ENCODE measurements around the gene PWWP2B.

DNA sequence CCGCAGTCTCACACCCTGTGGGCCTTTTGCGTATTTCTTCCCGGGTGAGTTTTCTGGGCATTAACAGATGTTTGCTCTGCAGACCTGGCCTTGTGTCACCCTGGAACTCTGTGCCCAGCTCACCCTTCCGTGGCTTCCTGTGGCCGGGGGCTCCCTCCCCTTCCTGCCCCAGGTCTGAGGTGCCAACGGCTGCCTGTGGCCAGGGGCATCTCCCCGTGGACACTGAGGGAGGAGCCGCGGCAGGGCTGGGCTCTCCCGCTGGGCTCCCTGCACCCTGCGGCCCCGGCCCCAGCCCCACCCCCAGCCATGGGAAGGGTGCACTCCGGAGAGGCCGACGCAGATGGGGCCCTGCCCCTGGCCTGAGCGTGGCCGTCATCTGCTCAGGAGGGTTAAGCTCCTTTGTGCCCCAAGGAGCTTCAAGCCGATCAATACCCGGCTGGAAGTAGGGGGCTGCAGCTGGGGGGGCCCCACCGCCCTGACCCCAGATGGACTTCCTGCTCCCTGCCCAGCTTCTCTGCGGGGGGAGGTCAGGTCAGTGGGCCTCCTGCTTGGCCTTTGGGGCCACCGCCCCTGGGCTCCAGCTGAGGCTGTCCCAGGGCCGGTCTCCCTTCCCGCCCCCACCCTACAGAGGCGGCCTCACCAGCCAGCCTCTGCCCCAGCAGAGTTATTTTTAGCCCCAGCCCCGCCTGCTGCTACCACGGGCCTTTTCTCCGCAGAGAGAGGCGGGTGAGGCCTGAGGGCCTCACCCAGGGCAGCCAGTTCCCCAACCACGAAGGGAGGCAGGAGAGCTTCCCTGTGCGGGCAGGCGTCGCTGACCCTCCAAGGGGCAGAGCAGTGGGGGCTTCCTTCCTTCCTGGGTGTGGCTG, 24.2 kb downstream of the PWWP2B start:
- TF ChIP-seq, protein P1, sequence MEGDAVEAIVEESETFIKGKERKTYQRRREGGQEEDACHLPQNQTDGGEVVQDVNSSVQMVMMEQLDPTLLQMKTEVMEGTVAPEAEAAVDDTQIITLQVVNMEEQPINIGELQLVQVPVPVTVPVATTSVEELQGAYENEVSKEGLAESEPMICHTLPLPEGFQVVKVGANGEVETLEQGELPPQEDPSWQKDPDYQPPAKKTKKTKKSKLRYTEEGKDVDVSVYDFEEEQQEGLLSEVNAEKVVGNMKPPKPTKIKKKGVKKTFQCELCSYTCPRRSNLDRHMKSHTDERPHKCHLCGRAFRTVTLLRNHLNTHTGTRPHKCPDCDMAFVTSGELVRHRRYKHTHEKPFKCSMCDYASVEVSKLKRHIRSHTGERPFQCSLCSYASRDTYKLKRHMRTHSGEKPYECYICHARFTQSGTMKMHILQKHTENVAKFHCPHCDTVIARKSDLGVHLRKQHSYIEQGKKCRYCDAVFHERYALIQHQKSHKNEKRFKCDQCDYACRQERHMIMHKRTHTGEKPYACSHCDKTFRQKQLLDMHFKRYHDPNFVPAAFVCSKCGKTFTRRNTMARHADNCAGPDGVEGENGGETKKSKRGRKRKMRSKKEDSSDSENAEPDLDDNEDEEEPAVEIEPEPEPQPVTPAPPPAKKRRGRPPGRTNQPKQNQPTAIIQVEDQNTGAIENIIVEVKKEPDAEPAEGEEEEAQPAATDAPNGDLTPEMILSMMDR (conservative IDR thresholded peaks at IDR 0.05; ENCODE audit: low read depth, low read length): no peak
- TF ChIP-seq, protein P2, sequence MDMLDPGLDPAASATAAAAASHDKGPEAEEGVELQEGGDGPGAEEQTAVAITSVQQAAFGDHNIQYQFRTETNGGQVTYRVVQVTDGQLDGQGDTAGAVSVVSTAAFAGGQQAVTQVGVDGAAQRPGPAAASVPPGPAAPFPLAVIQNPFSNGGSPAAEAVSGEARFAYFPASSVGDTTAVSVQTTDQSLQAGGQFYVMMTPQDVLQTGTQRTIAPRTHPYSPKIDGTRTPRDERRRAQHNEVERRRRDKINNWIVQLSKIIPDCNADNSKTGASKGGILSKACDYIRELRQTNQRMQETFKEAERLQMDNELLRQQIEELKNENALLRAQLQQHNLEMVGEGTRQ (IDR thresholded peaks at IDR 0.05; ENCODE audit: low read depth, low read length): no peak
- no peak for TF ChIP-seq FOS (IDR thresholded peaks at IDR 0.05; ENCODE audit: low read depth, low read length)
- TF ChIP-seq, protein P3, sequence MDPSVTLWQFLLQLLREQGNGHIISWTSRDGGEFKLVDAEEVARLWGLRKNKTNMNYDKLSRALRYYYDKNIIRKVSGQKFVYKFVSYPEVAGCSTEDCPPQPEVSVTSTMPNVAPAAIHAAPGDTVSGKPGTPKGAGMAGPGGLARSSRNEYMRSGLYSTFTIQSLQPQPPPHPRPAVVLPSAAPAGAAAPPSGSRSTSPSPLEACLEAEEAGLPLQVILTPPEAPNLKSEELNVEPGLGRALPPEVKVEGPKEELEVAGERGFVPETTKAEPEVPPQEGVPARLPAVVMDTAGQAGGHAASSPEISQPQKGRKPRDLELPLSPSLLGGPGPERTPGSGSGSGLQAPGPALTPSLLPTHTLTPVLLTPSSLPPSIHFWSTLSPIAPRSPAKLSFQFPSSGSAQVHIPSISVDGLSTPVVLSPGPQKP (IDR thresholded peaks at IDR 0.05; ENCODE audit: borderline replicate concordance, low read depth, low read length): no peak
- TF ChIP-seq RAD21 (IDR thresholded peaks at IDR 0.05; ENCODE audit: low read length): no peak
- no peak for TF ChIP-seq CEBPB (IDR thresholded peaks at IDR 0.05; ENCODE audit: low read depth, low read length)
- no peak for TF ChIP-seq CHD1 (IDR thresholded peaks at IDR 0.05; ENCODE audit: low read depth, low read length)
- TF ChIP-seq SMC3 (IDR thresholded peaks at IDR 0.05; ENCODE audit: low read depth, low read length): no peak
- no peak for TF ChIP-seq MXI1 (IDR thresholded peaks at IDR 0.05; ENCODE audit: borderline replicate concordance, low read depth, low read length)
- TF ChIP-seq MAFK (IDR thresholded peaks at IDR 0.05; ENCODE audit: low read depth, low read length): no peak
- TF ChIP-seq MAZ (IDR thresholded peaks at IDR 0.05; ENCODE audit: borderline replicate concordance, low read depth, low read length): peak; percentile 39; the same call in 1 of the 2 replicates

Data from IMR-90 (cell line).